Left renal cortex interstitium (tissue), 4 donors: ENCODE results near the gene BDH1. TPM values are rescaled to one million over a fixed set of nuclear protein-coding genes. Genes with fewer than 3 reads are reported as not detected.

ENCODE experiments used
- DNase-seq, 4 donors: peaks; one replicate each; pipeline ENCODE4 v3.0.0-alpha.2; 2013; ENCODE audit warnings: low read depth in 4 of 4, low spot score in 2 of 4, missing footprints in 1 of 4
- polyA plus RNA-seq, 4 donors: library from polyadenylated mRNA; unstranded; fragments of 120-200 nt; gene quantifications; one replicate each; pipeline ENCODE4 v1.2.1, GENCODE V29; 2013; ENCODE audit not compliant: insufficient read length in 4 of 4

BDH1 gene
- polyA plus RNA-seq, 4 donors: 37.7 to 50.9 (median 45.9) TPM

- no peak for DNase-seq
Measured at GRCh38 chr3:197465197-197465995, 90.4 kb downstream of the BDH1 start.

- DNase-seq: no peak
Measured at GRCh38 chr3:197464794-197465193, 91.0 kb downstream of the BDH1 start.

- no peak for DNase-seq
Measured at GRCh38 chr3:197463279-197463678, 92.5 kb downstream of the BDH1 start.

- DNase-seq: no peak
Measured at GRCh38 chr3:197462808-197463207, 93.0 kb downstream of the BDH1 start.

GRCh38 chr3:197460639-197461038 lies 95.1 kb downstream of the BDH1 start:
- no peak for DNase-seq

GRCh38 chr3:197460002-197460401 lies 95.8 kb downstream of the BDH1 start:
- DNase-seq: no peak

Other genes with a start within 250 kb of the BDH1 start
- 10 to 100 TPM in 3 of 4 donors, 1 to 10 TPM in 1; 8.4 to 17.6 (median 14.0) TPM for gene RUBCN, start 180.9 kb upstream of the BDH1 start, polyA plus RNA-seq
- gene FYTTD1, start 193.9 kb upstream of the BDH1 start, polyA plus RNA-seq: 100 to 1,000 TPM in 2 of 4 donors, 10 to 100 TPM in 2; 85.5 to 103 (median 99.3) TPM
- gene LRCH3, start 235.3 kb upstream of the BDH1 start, polyA plus RNA-seq: 10 to 100 TPM; 27.0 to 60.5 (median 42.1) TPM